Stimulated activated CD4-positive, alpha-beta T cell treated with anti-CD3 and anti-CD28 coated beads, Interleukin-2, amount 100 ng/mL, for 4 hours (primary cell): ENCODE data around the gene BRICD5.
"Not testable (repeated sequence)": the region's sequence is repeated elsewhere in the genome, so short reads cannot be mapped to it uniquely, and the experiment has no call there.

ENCODE experiments used
- DNase-seq: peaks from one replicate; pipeline ENCODE4 v3.0.0-alpha.2; 2020; ENCODE audit warnings: low read depth

The BRICD5 gene

DNA sequence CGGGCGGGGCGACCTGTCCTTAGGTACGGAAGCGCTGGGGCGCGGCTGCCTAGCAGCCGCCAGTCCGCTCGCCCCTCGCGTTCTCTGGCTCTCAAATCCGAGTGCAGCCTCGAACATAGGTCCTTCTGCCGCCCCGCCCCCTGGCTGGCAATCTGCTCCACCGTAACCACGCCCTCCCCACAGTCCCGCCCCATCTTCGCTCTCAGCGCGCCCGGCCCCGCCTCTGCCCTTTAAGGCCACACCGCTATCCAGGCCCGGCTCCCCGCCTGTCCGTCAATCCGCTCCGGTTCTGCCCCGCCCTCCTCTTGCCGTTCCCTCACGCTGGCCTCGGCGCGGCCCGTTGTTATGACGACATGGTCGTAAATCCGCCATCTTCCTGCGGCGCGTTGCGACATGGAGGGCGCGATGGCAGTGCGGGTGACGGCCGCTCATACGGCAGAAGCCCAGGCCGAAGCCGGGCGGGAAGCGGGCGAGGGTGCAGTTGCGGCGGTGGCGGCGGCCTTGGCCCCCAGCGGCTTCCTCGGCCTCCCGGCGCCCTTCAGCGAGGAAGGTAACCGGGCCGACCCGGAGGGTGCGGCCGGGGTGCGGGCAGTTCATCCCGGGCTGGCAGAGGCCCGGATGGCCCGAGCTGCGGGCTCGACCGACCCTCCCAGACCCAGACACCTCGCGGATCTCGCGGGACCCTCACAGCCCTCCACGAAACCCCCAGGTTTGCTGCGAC lies 12.7 kb upstream of the BRICD5 start, which contains the start of gene E4F1:
Gene E4F1 (plus strand): TSS at position 371 of the 721 bp plus-strand sequence. CDS start 23 bp downstream, at position 394.
- peak; percentile 98 for DNase-seq

DNA sequence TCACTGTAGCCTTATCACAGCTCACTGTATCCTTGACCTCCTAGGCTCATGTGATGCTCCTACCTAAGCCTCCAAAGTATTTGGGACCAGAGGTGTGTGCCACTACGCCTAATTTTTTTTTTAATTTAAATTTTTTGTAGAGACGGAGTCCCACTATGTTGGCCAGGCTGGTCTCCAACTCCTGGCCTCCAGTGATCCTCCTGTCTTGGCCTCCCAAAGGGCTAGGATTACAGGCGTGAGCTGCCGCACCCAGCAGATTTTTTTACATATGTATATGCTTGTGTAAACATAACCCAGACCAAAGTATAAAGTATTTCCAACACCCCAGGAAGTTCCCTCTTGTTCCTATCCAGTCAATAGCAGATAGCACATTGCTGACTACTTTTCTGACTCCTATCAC lies 5.7 kb upstream of the BRICD5 start:
- no peak for DNase-seq

DNA sequence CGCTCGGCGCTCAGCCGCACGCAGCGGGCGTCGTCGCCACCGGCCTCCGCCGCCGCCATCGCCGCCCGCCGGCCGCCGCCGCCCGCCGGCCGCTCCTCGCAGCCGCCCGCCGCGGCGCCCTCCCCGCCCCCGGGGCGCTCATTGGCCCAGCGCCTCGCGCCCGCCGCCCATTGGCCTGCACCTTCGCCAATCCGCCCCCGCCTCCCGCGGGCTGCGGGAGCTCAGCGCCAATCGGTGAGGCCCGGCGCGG lies 4.0 kb upstream of the BRICD5 start, which contains the start of gene PGP:
Gene PGP (minus strand): TSS at position 122 of the 250 bp plus-strand sequence. CDS start 63 bp downstream, at position 59.
- peak; percentile 99 for DNase-seq

DNA sequence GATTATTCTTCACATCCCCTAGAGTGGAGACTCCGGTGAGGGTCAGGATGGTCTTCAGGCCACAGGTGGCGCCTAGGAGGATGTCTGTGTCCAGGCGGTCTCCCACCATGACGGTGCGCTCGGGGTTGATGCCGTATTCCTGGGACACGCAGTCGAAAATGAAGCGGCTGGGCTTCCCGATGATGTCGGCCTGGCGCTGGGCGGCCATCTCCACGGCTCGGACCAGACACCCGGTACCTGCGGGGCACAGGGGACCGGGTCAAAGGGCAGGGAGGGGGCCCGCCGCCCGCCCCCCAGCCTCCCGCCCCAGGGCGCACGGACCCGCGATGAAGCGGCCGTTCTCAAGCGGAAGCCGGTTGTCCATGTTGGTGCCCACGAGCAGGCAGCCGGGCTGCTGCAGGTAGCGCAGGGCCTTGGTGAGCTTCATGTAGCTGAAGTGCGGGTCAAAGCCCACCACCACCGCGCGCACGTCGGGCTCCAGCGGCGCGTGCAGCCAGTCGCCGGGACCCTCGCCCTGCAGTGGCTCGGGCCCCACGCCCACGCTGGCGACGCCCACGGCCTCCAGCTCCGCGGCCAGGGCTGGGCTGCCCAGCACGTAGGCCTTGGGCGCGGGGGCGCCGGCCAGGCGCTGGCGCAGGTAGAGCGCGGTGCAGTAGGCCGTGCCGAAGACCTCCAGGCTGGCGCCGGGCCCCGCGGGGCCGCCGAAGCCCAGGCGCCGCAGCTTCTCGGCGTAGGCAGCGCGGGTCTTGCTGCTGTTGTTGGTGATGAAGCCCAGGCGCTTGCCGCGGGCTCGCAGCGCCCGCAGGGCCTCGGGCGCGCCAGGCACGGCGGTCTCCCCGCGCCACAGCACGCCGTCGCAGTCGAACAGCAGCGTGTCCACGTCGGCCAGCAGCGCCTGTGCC lies 3.4 kb upstream of the BRICD5 start:
- no peak for DNase-seq

DNA sequence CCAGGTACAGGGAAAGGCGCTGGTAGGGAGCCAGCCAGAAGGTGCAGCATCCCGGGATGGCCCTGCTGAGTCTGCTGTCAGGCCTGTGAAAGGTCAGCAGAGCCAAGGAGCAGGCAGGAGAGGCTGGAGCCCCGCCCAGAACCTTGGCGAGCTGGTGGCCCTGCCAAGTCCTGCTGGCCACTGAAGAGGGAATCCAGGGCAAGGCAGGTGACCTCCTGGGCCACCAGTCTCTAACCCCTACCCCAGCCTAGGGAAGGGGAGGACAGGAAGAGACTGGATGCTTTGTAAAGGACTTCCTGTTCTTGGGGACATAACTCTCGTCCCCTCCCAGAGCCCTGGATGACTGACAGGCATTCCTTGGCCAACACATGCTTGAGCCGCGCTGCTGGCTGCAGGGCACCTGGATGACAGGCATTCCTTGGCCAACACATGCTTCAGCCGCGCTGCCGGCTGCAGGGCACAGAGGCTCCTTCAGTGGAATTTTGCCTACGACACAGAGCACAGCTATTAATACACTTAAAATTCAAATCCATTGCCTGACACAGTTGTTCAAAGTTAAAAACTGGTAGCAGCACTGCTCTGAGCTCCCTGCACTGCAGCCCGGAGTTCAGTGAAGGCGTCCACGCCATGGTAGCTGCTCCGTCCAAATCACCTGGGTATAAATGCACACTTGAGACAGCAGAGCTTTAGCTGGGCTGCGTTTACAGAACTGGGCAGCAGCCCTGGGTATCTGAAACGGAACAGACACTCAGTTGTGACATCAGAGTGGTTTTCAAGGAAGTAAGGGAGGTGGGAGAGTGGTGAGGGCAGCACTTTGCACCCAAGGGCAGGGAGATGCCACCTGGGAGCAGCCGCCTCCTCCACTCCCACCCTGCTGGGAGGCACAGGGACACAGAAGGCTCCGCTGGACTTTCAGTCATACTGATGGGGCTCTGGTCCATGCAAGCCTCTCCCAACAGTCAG lies 2.0 kb upstream of the BRICD5 start:
- DNase-seq = no peak

DNA sequence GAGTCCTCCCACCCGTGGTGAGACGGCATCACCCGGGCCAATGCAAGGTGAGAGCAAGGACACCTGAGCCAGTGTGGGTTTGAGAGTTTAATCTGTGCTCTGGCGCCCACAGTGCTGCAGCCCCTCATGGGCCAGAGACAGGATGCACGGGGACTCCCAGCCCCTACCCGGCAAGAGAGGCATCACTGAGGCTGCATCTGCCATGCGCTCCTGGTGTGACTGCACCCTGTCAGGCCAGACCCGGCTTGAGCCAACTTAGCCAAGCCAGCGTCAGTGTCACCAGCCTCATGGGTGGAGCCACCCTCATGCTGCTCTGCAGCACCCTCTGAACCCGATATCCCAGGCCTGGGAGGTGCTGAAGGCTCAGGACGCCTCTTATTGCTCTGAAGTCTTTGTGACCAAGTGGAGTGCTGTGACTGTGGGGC lies 1.3 kb upstream of the BRICD5 start:
- no peak for DNase-seq

DNA sequence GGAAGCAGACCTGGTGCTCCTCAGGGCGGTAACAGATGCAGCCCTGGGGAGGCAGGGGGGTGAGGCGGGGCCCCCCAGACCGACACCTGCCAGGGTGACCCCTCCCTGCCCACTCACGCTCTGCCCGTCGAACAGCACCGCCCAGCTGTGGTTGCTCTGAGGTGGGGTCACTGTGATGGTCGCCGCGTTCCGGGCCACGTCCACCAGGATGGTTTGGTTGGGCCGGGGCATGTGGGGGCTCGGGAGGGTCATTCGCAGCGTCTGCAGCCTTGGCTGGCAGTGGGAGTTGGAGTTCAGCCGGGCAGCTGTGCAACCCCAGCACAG lies 692 bp downstream of the BRICD5 start:
- no peak for DNase-seq

DNA sequence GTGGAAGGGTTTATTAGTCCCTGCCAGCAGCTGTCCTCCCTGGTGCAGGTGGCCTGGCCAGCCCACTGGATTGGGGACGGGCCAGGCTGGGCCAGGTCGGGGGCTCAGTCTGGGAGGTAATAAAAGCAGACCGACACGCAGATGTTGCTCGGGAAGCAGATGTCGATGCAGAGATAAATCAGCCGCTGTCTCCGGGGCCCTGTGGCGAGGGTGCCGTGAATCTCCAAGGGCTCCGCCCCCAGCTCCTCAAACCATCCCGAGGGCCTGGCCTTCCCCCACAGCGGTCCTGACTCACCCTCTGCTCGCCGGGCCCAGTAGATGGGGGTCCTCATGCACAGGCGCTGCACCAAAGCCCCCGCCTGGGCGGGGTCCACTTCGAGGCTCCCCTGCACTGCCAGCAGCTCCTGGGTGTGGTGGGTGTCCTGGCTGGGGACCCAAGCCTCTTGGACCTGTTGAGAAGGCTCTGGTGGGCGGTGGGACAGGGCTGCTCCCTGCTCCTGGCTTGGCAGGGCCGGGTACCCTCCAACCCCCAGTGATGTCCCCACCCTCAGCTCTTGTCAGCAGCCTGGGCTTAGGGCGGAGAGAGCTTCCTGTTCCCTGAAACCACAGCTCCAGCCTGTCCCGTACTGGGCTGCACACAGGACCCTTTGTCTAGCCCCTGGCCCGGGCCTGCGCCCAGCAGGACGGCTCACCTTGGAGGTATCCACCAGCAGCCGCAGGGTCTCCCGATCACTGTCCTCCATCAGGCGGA lies 1.2 kb downstream of the BRICD5 start:
- no peak for DNase-seq

DNA sequence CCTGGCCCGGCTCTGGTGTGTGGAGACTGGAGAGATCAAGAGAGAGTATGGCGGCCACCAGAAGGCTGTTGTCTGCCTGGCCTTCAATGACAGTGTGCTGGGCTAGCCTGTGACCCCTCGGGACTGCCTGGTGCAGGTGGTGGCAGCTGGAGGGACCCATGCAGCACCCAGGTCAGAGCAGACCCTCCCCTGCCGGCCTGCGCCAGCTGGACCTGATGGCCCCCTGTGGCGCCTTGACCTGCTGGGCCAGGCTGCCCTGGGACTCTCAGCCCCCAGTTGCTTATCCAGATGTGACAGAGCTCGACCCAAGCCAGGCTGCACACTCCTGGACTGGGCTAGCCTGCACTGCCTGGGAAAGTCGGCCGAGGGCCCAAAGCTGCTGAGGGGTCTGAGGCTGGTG lies 1.9 kb downstream of the BRICD5 start:
- no peak for DNase-seq

DNA sequence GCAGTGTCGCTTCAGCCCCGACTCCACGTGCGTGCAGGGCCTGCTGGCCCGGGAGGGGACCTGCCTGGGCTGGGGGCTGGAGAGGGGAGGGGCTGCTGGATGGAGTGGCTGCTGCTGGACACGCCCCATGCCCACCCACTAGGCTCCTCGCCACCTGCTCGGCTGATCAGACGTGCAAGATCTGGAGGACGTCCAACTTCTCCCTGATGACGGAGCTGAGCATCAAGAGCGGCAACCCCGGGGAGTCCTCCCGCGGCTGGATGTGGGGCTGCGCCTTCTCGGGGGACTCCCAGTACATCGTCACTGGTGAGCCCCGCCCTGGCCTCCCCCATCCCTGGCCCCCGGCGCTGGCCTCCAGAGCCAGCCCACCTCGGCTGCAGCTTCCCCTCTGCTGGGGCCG lies 2.4 kb downstream of the BRICD5 start:
- DNase-seq = no peak

DNA sequence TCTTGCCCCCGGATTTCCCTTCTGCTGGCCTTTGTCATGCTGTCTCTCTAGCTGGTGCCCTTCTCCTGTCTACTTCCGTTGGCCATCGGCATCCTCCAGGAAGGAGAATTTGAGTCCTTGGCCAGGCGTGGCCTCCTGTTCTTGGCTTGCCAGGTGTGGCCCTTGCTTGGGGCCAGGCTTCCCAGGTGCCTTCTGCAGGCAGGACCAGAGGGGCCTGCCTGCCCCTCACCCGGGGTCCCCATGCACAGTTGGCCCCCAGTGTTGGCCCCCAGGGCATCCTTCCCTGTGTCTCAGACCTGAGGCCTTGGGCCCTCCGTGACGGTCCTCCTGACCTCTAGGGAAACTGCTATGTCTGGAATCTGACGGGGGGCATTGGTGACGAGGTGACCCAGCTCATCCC lies 2.8 kb downstream of the BRICD5 start:
- no peak for DNase-seq

DNA sequence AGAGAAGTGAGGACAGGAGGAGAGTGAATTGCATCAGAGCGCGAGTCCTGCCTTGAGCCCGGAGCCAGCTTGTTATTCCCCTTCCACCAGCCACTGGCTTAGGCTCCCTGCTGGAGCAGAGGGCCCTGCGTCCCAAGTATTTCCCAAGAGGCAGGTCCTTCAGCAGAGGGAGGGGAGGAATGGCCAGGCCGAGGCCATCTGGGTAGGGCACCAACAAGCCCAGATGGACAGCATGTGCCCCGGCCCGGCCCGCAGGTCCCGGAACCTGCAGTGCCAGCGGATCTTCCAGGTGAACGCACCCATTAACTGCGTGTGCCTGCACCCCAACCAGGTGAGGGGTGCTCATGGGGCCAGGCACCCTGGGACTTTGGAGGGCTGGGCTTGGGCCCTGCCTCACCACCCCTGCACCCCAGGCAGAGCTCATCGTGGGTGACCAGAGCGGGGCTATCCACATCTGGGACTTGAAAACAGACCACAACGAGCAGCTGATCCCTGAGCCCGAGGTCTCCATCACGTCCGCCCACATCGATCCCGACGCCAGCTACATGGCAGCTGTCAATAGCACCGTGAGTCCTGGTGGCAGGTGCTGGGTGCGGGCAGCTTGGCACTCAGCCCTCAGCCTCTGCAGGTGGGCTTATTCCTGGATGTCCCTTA lies 3.8 kb downstream of the BRICD5 start:
- no peak for DNase-seq

DNA sequence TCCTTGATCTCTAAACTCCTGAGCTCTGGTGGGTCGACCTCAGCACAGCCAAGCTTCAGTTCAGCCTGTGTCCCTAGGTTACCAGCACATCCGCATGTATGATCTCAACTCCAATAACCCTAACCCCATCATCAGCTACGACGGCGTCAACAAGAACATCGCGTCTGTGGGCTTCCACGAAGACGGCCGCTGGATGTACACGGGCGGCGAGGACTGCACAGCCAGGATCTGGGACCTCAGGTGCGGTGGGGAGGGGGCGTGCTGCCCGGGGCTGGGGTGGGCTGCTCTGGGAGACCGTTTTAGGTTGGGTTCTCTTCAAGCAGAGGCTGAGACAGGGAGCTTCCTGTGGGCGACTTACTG lies 4.3 kb downstream of the BRICD5 start:
- DNase-seq = no peak

DNA sequence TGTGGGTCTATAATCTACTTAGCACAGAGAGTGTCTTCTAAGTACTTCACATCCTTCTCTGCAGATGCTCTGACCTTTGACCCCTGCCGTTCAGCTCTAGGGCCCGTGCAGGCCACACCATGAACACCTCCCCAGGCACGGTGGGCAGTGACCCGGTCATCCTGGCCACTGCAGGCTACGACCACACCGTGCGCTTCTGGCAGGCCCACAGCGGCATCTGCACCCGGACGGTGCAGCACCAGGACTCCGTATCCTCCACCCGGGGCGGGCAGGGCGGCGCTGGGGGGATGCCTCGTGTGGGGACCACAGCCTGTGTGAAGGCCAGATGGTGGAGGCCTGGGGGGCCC lies 4.7 kb downstream of the BRICD5 start:
- DNase-seq = no peak

DNA sequence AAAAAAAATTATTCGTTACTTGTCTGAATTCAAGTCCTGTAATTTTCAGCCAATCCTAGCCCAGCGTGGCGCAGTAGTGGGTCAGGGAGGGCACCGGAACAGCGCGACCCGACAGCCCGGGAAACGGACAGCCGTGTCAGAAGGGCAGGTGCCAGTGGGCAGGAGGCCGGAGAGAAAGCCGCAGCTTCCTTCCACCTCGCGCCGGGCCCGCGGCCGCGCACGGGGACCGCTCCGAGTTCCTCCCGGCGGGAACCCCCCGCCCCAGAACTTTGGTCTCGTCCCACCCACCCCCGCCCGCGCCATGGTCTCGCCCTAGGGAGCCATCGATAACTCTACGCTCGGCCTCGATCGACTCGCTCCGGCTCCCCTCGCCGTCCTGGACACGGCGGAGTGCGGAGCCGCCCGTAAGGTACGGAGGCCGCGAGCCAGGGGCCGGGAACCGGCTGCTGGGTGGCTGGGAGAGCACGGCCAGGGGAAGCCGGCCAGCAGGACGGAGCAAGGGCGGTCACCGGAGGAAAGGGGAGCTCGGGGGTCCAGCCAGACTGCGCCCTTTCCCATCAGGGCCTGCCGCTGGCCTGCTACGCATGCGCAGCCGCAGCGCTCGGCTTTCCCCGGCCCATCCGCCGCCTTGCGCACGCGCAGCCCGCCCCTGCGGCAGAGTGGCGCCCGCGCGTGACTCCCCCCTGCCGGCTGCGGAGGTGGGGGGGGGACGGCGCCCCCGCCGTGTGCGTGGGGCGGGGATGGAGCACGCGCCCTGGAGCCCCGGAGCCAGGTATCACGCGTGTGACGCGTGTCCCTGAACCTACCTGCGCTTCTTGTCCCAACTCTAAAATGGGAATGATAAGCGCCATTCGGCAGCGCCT lies 5.3 kb downstream of the BRICD5 start, which contains the start of gene MLST8:
Gene MLST8 (plus strand): TSS at position 351 of the 863 bp plus-strand sequence. CDS start 632 bp downstream, outside the sequence.
- peak; percentile 88 for DNase-seq

DNA sequence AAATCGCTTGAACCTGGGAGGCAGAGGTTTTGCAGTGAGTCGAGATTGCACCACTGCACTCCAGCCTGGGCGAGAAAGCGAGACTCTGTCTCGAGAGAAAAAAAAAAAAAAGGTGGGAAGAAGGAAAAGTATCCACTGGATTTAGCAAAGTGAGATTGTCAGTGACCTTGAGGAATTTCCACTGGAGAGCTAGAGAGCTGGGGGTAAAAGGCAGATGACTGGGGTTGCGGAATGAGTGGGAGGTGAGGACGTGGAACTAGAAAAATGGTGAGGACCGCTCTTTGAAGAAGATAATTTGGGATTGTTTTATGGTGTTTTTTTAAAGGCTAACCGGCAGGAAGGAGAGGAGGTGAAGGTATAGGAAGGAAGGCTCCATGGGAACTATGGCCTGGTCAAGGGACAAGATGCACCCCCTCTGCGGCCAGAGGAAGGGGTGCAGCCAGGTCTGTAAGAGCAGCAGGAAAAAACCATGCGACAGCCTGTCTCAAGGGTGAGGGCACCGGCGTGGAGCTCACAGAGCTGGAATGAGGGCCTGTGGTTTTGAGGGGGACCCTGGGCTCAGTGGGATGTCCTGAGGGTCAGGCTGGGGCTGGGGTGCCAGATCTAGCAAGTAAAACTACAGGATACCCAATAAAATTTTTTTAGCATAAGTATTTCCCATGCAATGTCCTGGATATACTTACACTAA lies 6.1 kb downstream of the BRICD5 start:
- DNase-seq = no peak

DNA sequence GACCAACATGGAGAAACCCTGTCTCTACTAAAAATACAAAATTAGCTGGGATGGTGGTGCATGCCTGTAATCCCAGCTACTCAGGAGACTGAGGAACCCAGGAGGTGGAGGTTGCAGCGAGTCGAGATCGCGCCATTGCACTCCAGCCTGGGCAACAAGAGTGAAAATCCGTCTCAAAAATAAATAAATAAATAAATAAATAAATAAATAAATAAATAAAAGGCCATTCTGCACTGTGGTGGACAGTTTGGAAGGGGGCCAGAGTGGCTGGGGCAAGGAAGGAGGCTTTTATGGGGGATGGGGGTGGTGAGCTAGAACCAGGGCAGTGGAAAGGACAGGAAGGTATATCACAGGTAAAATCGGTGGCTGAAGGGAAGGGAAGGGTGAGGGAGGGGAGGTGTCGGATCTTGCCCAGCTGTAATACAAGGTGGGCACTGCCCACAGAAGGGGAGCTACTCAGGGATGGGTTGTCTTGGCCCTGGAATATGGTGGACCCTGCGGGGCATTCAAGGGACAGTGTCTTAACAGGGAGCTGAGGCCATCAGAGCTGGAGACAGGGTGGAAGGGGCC lies 7.5 kb downstream of the BRICD5 start:
- DNase-seq = not testable (repeated sequence)

DNA sequence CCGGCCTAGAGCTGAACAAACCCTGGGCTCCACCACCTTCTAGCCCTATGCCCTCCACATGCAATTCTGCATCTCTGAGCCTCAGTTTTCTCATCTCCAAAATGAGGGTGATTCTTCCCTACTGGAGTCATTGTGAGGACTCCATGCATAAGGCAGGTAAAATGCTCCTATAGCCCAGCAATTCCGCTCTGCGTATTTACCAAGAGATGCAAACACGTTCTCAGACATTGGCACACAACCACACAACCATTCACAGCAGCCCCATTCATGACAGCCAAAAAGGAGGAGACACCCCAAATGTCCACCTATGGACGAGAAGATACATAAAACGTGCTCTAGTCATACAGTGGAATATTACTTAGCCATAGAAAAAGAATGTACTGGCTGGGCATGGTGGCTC lies 10.3 kb downstream of the BRICD5 start:
- no peak for DNase-seq

DNA sequence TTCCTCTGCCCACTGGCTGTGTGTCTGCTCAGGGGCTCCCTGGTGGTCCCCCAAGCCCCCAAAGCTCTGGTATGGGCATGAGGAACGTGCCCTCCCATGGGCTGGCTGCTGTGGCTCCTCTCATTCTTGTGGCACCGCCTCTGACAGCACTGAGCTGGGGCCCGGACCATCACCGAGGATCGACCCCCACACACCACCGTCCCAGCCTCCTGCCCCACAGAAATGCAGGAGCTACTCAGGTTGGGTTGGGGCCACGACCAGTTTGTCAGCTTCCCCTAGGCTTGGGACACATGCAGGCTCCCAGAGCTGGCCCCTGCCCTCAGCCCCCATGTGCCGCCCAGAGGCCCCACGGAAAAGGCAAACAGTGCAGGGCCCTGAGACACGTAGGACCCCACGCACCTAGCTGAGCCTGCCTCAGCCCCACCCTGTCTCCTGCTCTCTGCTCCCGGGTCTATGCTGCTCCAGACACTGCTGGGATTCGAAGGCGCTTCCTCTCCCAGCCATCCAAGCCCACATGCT lies 11.0 kb downstream of the BRICD5 start:
- no peak for DNase-seq
